CD4-positive, alpha-beta T cell treated with Interferon gamma for 1 hour (primary cell): Measurements from ENCODE around the gene ZBTB17.
"Not testable (repeated sequence)": the region's sequence is repeated elsewhere in the genome, so short reads cannot be mapped to it uniquely, and the experiment has no call there.

Experiments
- DNase-seq: peaks from one replicate; pipeline ENCODE4 v3.0.0-alpha.2; 2020

ZBTB17 gene

GRCh38 chr1:16010837-16011236, 34.9 kb upstream of the ZBTB17 start:
- DNase-seq, result no peak

DNA sequence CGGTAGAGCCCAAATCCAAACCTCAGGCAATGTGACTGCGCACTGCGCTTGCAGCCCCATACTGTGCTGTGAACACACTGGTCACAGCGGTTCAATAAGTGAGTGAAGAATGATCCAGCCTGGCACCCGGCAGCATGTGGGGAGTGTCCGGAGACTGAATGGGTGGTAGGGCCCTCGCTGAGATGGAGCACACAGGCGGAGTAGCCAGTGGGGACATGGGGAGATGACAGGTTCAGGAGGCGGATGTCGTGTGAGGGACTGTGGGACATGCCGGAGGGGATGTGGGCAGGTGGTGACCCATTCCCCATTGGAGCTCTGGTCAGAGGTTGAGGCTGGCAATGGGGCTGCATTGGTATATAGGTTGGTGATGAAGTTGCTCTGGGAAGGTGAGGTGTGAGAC, 33.8 kb upstream of the ZBTB17 start:
- DNase-seq, result no peak

DNA sequence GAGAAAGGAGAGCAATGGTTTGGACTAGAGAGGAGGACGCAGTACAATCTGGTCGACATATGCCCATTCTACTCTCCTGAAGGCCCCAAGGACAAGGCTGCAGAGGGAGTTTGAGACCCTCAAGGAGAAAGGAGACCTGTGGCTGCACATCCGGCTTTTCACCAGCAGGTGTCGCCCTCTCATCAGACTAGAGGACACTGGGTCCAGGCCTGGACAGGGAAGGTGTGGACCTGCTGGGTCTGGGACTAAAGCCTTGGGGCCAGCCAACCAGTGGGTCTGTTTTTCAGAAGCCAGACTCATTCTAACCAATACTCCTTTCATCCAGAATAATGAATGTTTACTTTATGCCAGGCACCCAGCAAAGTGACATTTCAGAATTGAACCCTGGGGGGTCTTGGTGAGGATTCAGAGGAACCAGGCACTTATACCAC, 33.1 kb upstream of the ZBTB17 start:
- peak; percentile 59 for DNase-seq

- no peak for DNase-seq
Observed at GRCh38 chr1:16007671-16008341, 31.9 kb upstream of the ZBTB17 start.

DNA sequence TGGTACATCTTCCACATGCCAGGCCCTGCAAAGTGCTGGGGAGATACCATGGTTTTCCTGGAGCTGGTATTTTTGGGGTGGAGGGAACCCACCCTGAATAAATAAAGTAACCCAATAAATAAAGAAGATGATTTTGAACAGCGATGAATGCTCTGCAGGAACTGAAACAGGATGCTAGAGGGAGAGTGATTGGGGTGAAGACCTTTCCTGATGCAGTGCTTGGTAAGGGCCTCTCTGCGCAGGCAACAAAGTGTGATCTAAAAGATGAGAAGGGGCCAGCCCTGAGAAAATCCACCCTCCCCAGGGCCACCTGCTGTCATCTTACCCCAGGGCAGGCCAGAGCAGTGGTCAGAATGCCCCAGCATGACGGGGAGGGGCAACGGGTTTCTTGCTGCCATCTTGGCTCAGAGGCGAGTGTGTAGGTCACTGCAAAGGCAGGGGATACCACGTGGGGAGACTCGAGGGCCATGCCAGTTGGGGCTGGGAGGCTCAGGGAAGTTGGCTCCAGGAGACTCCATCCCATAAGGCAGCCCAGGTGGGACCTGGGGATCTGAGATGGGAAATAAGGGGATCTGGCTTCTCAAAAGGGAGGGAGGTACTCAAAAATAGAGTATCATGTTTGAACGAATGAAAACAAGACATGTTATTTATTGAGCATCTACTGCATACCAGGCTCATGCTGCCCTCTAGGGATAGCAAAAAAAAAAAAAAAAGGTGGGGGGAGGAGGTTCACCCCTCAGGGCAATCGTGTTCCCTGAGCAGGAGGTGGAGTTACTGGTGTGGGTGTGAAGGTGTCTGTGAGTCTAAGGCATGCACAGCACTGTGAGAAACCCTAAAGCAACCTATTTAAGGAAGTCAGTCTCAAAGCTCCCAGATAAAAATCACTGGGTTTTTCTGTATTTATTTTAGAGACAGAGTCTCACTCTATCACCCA, 30.9 kb upstream of the ZBTB17 start:
- no peak for DNase-seq

- no peak for DNase-seq
Observed at GRCh38 chr1:16006010-16006409, 30.1 kb upstream of the ZBTB17 start.

GRCh38 chr1:16005597-16005996, 29.7 kb upstream of the ZBTB17 start:
- DNase-seq, result no peak

GRCh38 chr1:16001274-16001673, 25.4 kb upstream of the ZBTB17 start:
- not testable (repeated sequence) for DNase-seq

- no peak for DNase-seq
Observed at GRCh38 chr1:15998929-15999328, 23.0 kb upstream of the ZBTB17 start.

GRCh38 chr1:15997637-15998280, 21.9 kb upstream of the ZBTB17 start:
- DNase-seq, result no peak

DNA sequence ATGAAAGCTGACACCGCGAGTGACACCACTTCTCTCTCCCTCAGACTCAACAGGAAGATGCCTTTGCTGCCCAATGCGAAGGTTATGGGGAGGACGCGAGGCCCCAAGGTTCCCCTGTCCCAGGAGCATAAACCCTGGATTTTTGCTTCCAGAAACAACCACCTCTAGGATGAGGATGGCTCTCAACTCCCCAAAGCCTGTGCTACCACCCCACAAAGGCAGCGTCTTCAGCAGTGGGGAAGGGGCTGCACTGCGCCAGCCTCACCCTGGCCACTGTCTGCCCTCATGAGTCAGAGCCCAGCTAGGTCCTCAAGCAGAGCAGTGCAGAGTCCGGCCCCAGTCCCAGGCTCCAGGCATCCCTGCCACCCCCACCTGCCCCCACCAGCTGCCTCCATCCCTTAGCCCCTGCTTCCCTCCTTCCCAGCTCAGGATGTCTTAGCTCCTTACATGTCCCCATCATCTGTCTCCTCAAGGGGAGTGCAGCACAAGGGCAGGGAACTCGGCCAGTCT, 21.2 kb upstream of the ZBTB17 start:
- no peak for DNase-seq

GRCh38 chr1:15994590-15995351, 18.9 kb upstream of the ZBTB17 start:
- peak; percentile 40 for DNase-seq

- DNase-seq, result no peak
Observed at GRCh38 chr1:15994081-15994480, 18.2 kb upstream of the ZBTB17 start.

- no peak for DNase-seq
Observed at GRCh38 chr1:15993666-15994065, 17.8 kb upstream of the ZBTB17 start.

DNA sequence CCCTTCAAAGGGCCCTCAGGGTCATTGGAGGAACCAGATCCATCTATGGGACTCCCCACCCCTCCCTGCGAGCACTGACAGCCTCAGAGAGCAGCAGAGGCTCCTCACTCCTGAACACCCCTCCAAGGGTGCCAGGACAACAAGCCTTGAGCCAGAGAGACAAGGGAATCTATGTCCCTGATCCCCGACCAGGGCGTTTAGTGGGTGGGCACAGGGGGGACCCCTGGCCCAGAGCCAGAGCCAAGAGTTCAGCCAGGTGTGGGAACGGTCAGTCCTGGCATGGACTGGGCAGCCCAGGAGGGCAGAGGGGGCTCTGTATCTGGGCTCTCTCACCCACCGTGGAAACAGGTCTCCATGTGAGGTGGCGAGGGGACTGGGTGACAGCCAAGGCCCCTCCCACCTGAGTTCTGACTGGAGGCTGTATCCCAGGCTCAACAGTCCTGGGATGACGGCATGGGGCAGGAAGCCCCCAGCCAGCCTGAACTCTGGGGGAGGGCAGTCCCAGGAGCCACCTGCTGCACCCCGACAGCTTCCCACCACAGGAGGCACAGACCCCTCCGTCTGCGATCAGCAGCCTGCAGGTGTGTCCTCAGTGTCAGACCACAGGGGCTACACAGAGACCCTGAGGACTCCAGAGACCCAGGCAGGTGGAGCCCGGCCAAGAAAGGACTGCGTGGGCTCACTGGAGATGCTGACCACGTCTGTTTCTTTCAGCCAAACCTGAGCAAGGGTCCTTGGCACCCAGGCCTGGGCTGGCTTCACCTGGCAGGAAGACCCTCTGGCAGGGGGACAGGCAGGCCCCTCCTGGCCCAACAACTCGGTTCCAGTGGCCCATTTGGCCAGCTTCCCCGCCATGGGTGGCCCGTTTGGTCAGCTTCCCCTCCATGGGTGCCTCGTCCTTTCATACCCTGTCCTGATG, 16.9 kb upstream of the ZBTB17 start:
- DNase-seq, result no peak

- no peak for DNase-seq
Observed at GRCh38 chr1:15992187-15992553, 16.3 kb upstream of the ZBTB17 start.

DNA sequence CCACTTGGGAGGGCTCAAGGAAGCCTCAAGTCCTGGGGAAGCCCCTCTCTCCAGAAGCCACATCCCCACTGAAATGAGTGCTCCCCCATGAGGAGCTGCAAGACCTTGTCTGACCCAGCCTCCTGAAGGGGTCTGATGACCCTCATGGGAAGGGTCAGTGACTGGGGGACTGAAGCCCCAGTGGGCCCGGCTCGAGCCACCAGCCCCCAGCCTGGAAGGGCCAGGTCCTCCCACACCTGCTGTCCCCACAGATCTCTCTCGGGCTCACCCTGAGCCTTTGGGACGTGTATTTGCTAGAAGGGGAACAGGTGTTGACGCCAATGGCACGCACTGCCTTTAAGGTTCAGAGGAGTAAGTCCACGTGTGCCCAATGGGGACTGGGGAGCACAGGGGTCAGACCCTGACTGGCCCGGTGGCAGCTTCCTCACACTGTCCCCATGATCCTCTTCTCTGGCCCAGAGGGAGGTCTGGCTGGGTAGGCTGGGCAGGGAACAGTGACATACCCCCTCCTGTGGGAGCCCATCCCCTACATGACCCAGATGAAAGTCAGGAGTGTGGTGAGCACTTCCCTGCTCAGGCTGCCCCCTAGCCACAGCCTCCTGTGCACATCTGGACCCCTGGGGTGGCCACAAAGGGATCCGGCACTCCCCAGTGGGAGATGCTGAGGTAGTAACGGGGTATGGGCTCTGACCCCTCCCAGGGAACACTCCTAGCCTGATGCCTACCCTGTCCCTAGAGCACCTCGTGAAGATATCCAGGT, 15.7 kb upstream of the ZBTB17 start:
- DNase-seq, result no peak

DNA sequence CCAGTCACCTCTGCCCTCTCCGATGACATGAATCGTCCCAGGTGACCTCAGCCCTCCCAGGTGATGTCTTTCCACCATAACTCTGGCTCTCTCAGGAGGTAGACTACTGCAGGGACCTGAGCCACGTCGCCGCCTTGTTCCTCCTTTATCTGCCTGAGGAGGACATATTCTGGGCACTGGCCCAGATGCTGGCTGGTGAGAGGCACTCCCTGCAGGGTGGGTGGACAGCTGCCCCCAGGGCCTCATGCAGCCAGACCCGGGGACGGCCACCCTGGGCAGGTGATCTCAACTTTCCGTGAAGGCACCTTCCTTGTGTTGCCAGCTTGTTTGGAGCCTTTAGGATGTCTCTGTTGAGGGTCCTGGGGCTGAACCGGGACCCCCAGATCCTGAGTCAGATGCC, 13.9 kb upstream of the ZBTB17 start:
- DNase-seq, result no peak

DNA sequence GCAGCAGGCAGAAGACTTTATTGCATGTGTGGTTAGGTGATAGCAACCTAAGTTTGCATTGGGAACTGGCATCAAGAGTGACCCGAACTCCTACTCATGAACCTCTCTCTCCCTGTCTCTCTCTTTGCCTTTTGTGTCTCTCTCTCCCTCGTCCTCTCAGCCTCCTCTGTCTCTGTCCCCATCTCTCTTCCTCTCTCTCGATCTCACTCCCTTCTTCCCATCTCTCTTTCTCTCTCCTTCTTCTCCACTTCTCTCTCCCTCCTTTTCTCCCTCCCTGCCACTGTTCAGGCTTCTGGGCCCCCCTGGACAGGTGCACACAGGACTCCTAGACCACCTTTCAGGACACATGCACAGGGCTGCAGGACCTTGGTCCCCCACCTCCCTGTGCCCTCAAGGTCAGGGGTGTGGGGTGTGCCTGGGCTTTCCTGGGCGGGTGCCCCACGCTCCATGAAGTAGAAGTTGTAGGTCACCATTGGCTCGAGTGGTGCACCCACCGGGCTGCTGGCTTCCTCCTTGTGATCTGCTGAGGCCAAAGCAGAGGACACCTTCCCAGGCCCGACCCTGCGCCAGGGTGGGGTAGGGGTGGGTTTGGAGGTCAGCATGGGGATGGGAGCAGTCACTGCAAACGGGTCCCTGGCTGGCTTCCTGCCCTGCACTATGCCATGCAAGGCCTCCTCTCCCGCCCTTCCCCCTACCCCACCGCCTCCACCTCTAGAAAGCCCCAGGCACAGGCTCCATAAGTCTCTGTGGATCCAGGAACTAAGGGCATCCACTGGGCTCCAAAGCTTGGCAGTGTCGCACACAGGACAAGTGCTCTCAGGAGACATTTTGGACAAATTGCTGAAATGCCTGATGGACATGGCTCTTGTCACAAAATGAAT, 13.2 kb upstream of the ZBTB17 start:
- DNase-seq, result no peak
